ENCODE measurements around the gene C1orf53.
"Not testable (repeated sequence)": the region's sequence is repeated elsewhere in the genome, so short reads cannot be mapped to it uniquely, and the experiment has no call there.

The C1orf53 gene

DNA sequence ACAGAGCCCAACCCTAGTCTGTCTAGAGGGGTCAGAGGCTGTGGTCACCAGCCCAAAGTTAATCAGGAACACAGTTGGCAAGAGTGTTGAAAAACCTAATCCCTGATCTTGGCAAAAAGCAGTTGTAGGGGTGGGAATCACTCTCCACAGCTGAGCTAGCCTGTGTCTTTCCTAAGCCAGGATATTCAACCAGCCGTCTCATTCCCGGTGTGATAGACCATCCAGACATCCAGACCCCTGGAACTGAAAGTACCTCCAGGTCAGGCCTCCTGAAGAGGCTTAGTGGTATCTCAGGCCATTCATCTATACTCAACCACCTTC, 19.6 kb downstream of the C1orf53 start:
- DNase-seq, result no peak

DNA sequence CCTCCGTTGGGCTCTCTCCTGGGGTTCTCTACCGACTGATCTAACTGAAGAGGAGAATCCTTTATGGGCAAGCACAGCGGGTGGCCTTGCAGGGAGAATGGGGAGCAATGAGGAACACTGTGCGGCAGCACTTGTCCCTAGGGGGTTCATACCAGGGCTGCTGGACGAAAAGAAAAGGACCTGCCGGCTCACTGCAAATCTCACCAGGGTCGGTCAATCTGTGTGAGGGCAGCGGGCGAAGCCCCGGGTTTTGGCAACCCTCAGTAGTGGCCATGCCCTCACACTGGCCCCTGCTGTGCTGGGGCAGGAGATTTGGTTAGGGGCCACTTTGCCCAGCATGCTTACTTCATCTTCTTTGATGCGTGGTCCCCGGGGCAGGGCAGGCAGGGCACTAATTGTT, 20.6 kb downstream of the C1orf53 start:
- no peak for DNase-seq

DNA sequence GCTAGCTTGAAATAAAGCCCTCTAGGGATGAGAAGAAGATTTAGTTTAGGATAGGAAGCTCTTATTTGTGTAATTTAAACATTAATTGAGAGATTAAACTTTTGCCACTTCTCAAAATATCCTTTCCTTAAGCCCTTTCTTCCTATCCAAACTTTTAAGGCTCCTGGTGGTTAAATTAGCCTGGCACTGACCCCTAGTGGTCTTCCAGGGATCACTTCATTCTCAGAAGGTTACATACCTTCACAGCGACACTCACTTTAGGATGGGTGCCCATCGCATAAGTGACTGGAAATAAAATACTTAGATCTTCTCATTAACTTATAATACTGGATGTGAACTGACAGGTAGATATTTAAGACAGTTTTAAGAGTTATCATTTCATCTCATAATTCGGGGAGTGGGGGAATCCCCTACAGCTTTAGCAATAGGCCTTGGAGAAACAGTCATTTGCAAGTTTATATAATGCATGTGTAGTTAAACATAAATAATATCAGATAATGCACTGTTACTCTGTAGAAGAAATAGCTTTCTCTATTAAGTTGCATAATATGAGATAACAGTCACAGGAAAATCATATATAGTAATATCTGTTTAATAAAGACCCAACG, 22.2 kb downstream of the C1orf53 start:
- DNase-seq, result no peak

DNA sequence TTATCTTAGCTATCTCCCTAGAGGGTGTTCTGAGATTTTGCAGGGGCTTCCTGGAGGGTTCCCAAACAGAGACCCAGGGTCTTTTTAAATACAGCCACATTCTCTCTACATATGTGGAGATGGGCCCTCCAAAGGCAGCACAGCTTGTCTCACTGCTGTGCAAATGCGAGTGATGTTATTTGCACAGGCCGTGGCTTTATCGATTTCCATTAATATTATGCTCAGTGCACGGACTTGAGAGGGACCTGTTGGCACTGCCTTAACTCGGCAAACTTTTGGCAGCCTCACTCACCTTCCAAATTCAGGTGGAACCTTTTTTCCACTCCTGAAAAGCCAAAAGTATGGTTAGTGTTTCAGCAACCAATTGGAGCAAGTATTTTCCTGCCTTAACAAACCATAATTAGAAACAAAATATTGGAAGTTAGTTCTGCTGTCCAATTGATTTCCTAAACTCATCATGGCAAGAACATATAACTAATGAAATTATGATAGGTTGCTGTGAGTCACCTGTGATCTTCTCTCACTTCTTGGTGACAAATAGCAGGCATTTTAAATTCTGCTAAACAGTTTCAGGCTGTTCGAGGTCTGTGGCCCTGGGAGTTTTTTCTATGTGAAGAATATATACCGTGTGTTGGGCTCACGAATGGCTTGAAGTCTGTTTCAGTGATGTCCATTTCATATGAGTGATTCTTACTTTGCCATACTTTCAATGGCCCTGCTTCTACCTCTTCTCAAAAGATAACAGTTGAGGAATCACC, 25.7 kb downstream of the C1orf53 start:
- DNase-seq, result no peak

DNA sequence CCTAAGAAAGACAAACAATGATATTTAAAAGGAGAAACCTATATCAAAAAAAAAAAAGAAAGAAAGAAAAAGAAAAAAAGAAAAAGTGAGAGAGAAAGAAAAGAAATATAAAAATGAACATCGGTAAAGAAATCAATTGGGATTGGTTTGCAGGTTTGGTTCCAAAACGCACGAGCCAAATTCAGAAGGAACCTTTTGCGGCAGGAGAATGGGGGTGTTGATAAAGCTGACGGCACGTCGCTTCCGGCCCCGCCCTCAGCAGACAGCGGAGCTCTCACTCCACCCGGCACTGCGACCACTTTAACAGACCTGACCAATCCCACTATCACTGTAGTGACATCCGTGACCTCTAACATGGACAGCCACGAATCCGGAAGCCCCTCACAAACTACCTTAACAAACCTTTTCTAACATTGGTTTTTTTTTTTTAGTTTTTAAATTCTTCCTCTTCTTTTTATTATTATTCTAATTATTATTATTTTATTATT, 26.5 kb downstream of the C1orf53 start:
- DNase-seq, result no peak

DNA sequence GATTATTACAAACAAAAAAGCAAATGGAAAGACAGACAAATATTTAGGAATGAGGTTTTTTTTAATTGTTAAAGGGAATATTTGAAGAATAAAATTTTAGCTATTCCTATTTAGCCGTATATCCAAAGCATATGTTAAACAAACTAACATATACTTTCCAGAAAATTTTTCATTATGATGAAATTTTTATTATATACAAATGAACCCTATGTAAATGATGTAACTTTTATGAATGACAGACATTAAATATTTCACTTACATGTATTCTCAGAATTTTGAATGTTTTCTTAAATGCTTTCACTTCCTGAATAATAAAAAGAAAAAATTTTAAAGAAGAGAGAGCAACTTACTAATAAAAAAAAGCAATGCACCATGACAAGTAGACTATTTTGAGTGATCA, 30.6 kb downstream of the C1orf53 start:
- no peak for DNase-seq

DNA sequence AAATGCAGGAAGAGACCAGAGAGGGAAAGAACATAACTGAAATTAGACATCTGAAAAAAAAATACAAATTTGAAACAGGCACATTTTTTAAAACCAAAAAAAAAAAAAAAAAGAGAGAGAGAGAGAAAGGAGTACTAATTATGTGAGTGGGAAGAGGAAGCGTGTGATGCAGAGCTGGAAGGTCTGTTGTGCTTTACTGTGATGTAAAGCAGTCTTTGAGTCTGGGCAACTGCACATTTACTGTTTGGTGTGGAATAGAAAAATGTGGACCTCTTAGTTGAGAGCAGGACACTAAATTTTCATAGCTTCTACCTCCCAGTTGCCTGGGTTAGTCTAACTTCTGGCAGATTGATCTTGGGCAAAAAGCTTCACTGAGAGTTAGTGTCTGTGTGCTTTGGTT, 31.2 kb downstream of the C1orf53 start:
- no peak for DNase-seq

DNA sequence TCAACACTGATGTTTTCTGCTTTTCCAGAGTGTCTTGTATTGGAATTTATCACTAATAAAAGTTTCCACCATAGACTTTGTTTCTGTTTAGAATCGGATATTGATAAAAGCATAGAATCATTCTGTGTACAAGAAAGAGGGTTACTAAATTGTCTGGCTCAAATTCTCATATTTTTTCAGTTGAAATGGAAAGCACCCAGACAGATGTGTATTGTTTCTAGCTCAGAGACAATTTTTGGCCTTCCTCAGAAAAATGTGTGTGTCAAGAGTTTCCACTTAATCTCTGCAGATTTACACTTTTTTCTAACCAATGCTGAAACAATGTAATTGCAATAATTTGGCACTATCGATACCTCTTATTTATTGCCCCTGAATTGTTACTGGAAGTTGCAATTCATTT, 35.0 kb downstream of the C1orf53 start:
- DNase-seq, result no peak

DNA sequence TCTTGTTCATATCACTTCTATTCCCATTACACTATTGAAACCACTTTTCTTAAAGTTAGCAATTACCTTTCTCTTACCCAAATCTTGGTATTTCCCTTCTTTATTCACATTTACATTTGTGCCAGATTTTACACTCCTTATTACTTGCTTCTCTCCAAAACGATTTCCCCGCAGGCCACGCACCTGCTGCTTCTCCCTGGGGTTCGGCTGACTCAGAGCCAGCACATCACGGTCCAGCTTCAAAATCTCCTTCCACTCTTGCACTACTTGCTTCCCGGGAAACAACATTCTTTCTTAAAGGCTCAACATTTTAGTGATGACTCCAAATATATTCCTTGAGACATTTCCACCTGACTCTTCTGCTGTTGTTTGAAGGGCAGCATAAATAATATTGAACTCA, 35.5 kb downstream of the C1orf53 start:
- DNase-seq, result no peak

DNA sequence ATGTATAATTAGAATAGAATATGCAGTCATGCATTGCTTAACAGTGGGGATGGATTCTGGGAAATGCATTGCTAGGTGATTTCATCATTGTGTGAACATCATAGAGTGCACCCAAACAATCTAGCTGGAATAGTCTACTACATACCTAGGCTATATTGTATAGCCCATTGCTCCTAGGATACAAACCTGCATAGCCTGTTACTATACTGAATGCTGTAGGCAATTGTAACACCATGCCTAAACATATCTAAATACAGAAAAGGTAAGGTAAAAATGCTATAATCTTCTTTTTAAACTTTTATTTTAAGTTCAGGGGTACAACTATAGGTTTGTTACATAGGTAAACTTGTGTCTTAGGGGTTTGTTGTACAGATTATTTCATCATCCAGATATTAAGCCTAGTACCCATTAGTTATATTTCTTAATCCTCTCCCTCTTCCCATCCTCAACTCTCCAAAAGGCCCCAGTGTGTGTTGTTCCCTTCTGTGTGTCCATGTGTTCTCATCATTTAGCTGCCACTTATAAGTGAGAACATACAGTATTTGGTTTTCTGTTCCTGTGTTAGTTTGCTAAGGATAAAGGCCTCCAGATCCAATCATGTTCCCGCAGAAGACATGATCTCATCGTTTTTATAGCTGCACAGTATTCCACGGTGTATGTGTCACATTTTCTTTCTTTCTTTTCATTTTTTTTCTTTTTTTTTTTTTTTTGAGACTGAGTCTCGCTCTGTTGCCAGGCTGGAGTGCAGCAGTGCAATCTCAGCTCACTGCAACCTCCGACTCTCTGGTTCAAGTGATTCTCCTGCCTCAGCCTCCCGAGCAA, 36.9 kb downstream of the C1orf53 start:
- DNase-seq, result not testable (repeated sequence)

DNA sequence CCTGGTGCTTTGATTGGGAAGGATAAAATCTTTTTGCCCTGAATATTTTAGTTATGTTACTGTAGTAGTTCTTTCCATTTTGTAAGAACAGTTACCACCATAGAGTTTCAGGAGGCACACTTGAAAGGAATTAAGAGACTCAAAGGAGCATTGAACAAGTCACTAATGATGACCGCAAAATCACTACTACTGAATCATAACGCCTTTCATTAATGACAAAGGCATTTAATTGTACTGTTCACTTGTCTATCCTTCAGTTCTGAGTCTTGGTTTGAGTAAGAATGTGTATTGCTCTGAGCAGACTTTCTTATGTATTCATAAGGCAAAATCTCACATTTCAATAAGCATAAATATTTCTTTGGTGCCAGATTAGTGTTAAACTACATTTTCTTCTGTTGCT, 39.6 kb downstream of the C1orf53 start:
- no peak for DNase-seq

DNA sequence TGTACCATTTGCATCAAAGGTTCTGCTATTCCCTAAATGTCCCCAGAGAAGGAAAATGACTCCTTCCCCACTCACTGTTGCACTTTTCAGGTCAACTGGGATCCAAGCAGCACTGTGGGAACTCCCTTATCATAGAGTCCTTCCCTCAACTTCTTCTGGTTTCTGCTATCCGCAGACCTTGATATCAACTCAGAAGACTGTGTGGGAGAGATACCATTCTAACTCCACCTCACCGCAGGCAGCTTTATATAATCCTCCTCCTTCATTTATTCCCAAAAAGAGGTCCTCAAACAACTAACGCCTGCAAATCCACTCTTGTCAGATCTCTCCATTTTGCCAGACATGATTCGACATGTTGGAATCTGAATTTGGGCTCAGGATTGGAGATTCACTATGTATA, 42.1 kb downstream of the C1orf53 start:
- DNase-seq, result no peak

DNA sequence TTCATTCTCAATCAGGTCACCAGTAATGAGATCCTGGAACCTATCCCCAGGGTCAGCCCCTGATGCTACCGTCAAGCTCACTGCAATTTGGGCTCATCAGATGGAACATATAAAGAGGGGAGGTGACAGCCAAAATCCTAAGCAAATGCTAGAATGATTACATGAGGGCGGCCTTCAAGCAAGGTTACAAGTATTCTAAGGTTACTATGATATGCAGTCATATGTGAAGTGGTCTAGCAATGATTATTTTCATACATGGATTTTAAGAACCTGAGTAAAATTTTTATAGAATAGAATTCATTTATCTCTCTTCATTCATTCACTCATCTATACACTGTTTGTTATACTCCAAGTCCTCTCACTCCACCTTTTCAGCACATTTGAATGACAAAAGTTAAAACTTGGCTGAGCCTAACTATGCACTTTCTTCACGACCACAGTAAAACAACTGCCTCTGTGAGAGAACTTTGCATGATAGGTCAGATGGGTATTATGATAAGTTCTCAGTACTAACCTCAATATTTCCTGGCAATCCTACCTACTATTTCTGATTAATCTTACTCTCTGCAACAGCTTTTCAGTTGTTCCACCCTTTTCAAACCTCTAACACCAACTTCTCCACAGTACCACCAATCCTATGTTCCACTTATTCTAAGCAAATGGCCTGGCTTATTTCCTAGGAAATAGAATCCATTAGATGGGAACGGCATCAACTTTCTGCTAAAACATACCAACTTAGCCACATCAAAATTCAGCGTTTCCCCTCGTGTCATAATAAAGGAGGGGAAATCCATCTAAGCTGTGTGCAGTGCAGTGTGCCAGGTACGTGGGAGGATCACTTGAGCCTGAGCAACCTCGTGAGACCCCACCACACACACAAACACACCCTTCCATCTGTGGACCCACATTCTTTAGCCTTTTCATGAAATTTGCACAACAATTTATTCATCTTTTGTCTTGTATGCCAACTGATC, 46.8 kb downstream of the C1orf53 start:
- DNase-seq, result peak; percentile 34

DNA sequence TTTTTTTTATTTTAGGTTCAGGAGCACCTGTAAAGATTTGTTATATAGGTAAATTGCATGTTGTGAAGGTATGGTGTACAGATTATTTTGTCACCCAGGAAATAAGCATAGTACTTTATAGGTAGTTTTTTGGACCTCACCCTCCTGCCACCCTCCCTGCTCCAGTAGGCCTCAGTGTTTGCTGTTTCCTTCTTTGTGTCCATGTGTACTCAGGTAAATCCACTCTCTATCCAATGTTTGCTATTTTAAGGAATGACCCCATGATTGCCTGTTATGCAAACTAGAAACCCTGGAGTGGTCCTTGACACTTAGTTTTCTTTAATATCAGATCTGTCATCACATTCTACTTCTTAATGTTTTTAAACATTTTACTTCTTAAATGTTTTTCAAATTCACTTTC, 48.7 kb downstream of the C1orf53 start:
- DNase-seq, result no peak

DNA sequence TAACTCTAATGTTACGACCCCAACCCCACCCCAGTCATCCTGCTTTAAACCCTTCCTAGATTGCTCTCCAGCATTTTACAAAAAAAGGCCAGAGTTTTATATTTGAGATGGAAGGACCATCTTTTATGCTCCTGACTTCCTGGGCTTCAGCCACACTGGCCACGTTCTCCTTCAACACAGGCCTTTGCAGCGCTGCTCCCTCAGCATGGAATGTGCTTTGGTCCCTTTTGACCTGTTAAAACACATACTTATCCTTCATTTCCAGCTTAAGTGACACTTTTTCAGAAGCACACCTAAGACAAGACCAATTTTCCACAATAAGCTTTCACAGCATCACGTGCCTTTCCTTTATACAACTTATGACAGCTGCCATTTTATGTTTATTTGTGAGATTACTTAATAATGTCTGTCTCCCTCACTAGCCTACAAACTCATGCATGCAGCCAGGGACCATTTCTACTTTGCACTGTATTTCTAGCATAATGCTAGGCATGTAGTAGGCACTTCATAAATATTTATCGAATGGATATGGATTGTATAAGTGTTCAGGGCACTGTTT, 49.3 kb downstream of the C1orf53 start:
- DNase-seq, result no peak

DNA sequence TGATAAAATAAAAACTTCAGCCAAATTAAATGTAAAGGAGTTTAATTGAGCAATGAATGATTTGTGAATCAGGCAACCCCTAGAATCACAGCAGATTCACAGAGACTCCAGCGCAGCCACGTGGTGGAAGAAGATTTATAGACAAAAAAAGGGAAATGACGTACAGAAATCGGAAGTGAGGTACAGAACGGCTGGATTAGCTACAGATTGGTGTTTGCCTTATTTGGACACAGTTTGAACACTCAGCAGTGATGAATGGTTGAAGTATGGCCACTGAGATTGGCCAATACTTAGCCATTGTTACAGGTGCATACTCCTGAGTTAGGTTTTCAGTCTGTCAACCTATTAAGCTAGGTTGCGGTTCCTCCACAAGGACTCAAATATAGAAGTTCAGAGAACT, 51.0 kb downstream of the C1orf53 start:
- not testable (repeated sequence) for DNase-seq

DNA sequence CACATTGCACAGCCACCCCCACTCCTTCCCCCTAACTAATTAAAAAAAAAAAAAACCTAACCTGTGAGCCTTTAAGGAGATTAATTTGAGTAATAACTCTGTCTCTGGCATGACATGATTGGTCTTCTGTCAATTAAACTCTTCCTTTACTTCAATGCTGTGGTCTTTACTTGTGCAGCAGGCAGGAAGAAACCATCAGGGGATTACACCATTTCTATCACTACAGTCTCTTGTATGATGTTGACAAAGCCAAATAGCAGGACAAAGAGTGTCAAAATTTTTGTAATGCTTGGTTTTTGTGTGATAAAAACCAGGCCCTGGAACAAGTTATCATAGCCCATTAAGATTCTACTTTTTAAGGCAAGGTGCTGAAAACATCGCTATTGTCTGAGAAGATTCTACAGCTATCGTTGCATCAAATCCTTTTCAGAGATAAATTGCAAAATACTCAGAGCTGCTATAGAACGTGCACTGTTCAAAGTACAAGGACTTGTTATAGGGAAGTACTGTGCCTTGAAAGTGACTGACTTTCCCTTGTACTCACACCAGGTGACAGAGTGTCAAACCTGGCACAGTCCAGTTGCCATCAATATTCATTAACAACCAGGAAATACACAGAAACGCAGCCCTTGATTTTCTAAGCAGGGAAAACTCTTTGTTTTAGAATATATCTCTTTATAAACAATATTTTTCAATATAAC, 52.4 kb downstream of the C1orf53 start:
- DNase-seq, result no peak

DNA sequence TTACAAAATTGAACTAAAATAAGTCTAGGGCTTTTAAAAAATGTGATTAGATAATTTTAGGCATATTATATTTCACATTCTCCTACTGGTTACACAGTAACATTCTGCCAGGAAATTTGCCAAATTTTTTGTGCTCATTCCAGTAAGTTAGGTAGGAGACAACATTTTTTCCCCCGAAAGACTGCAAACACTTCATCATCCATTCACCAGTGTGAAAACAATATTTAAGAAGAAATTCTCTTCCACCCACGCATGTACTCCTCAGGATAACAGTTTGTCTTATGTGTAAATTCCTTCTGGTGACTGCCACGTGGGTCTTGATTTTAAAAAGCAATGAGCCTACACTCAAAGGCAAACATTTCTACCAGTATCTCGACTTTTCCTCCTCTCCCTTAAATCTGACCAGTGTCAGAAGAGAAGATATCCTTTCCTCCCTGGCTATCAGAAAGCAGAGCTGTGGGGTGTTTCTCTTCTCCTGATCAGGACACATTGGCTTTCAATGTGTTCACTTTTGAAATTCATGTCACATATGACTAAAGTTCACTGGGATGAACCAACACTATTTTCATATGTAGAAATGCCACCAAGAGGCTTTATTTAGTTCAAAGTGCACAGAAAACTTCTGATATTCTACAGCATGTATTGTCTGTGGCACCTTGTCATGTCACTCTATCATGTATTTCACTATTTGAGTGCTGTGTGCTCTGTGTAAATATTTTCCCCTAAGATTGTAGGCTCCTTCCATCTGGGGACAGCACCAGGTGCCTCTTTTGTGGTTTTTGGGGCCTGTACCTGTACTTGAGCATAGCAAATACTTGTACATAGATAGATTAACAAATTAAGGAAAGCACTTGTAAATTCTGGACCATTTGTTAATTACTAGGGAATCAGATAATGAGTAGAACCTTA, 53.3 kb downstream of the C1orf53 start:
- no peak for DNase-seq

All from stimulated activated CD4-positive, alpha-beta T cell treated with anti-CD3 and anti-CD28 coated beads, Interleukin-4, amount 100 ng/mL, for 24 hours (primary cell).